Neural cell (in vitro differentiated cells): ENCODE results near the gene SPTB. TPM values are rescaled to one million over a fixed set of nuclear protein-coding genes. Genes with fewer than 3 reads are reported as not detected.

Experiments used
- H2AFZ ChIP-seq: fragments of 200-600, 300-800 bp; sonication (generic), shearing (Covaris generic); 2 replicates; pipeline ENCODE4 v1.6.0; 2014; ENCODE audit warnings: low read depth, mild to moderate bottlenecking, antibody characterized with exemption, low read length, moderate library complexity
- H3F3A ChIP-seq: fragments of 200-600 bp; shearing (Covaris generic); 2 replicates; pipeline ENCODE4 v1.6.1; 2016; ENCODE audit warnings: mild to moderate bottlenecking, moderate library complexity, mixed read lengths, antibody characterized with exemption, low read length; ENCODE audit not compliant: insufficient read depth, poor library complexity, severe bottlenecking
- H3K27ac ChIP-seq: fragments of 200-600, 300-800 bp; sonication (generic), shearing (Covaris generic); 2 replicates; pipeline ENCODE4 v1.5.1; 2014; ENCODE audit warnings: mild to moderate bottlenecking, low read length, moderate library complexity
- H3K27me3 ChIP-seq: fragments of 300-800, 200-600 bp; sonication (generic), shearing (Covaris generic); 2 replicates; pipeline ENCODE4 v1.6.0; 2014; ENCODE audit warnings: mild to moderate bottlenecking, low read depth, low read length, moderate library complexity; ENCODE audit not compliant: insufficient read depth
- H3K36me3 ChIP-seq: fragments of 300-800, 200-600 bp; sonication (generic), shearing (Covaris generic); 2 replicates; pipeline ENCODE4 v1.5.1; 2014; ENCODE audit warnings: mild to moderate bottlenecking, antibody characterized with exemption, low read length, moderate library complexity; ENCODE audit not compliant: insufficient read depth
- H3K4me2 ChIP-seq: fragments of 300-800, 200-600 bp; sonication (generic), shearing (Covaris generic); 2 replicates; pipeline ENCODE4 v1.6.0; 2014; ENCODE audit warnings: mild to moderate bottlenecking, low read length
- H3K4me3 ChIP-seq: fragments of 300-800, 200-600 bp; sonication (generic), shearing (Covaris generic); 2 replicates; pipeline ENCODE4 v1.5.1; 2014; ENCODE audit warnings: mild to moderate bottlenecking, low read length, moderate library complexity
- H3K79me2 ChIP-seq: fragments of 200-600 bp; shearing (Covaris generic); replicated peaks from 2 replicates; pipeline ENCODE4 v1.6.0; 2014; ENCODE audit warnings: mild to moderate bottlenecking, low read length, moderate library complexity; ENCODE audit not compliant: insufficient read depth
- H3K9ac ChIP-seq: fragments of 300-800, 200-600 bp; sonication (generic), shearing (Covaris generic); 2 replicates; pipeline ENCODE4 v1.6.1; 2016; ENCODE audit warnings: mild to moderate bottlenecking, low read length, mixed read lengths
- H3K9me2 ChIP-seq: fragments of 200-600 bp; shearing (Covaris generic); 2 replicates; pipeline ENCODE4 v1.6.1; 2016; ENCODE audit warnings: mild to moderate bottlenecking, low read length, mixed read lengths; ENCODE audit not compliant: insufficient read depth
- H3K9me3 ChIP-seq: fragments of 200-600, 300-800 bp; sonication (generic), shearing (Covaris generic); 2 replicates; pipeline ENCODE4 v1.6.1; 2016; ENCODE audit warnings: mild to moderate bottlenecking, mixed run types, low read length, moderate library complexity, mixed read lengths
- H4K20me1 ChIP-seq: fragments of 200-600 bp; shearing (Covaris generic); 2 replicates; pipeline ENCODE4 v1.6.1; 2016; ENCODE audit warnings: mild to moderate bottlenecking, mixed run types; ENCODE audit not compliant: insufficient read depth
- CTCF ChIP-seq: fragments of 450-650 bp; IDR thresholded peaks from 2 replicates; pipeline ENCODE4 v1.5.1; 2014; ENCODE audit warnings: antibody characterized with exemption, mild to moderate bottlenecking, moderate library complexity; ENCODE audit not compliant: poor library complexity, severe bottlenecking
- EP300 ChIP-seq: fragments of 450-650 bp; conservative IDR thresholded peaks from 2 replicates; pipeline ENCODE4 v1.6.1; 2014; ENCODE audit warnings: antibody characterized with exemption, mild to moderate bottlenecking, moderate library complexity; ENCODE audit not compliant: poor library complexity, severe bottlenecking
- EZH2 ChIP-seq: fragments of 200-600, 300-800 bp; shearing (Covaris generic), sonication (generic); IDR thresholded peaks from 2 replicates; pipeline ENCODE4 v1.6.1; 2014; ENCODE audit warnings: antibody characterized with exemption, low read length, borderline replicate concordance, mild to moderate bottlenecking; ENCODE audit not compliant: insufficient read depth, poor library complexity, severe bottlenecking
- MXI1 ChIP-seq: fragments of 450-650 bp; conservative IDR thresholded peaks from 2 replicates; pipeline ENCODE4 v1.6.1; 2014; ENCODE audit warnings: antibody characterized with exemption, mild to moderate bottlenecking; ENCODE audit not compliant: poor library complexity, severe bottlenecking
- POLR2AphosphoS5 ChIP-seq: IDR thresholded peaks from 2 replicates; pipeline ENCODE4 v1.6.1; 2012
- RAD21 ChIP-seq: fragments of 450-650 bp; conservative IDR thresholded peaks from 2 replicates; pipeline ENCODE4 v1.6.1; 2014; ENCODE audit warnings: antibody characterized with exemption, mild to moderate bottlenecking, moderate library complexity
- SMC3 ChIP-seq: fragments of 450-650 bp; conservative IDR thresholded peaks from 2 replicates; pipeline ENCODE4 v1.6.1; 2014; ENCODE audit warnings: antibody characterized with exemption, mild to moderate bottlenecking, moderate library complexity; ENCODE audit not compliant: poor library complexity
- TAF1 ChIP-seq: IDR thresholded peaks from 2 replicates; pipeline ENCODE4 v1.6.1; 2012; ENCODE audit warnings: low read depth
- polyA plus RNA-seq: library from polyadenylated mRNA; depleted of rRNA; stranded (reverse); fragments of >200 nt; gene quantifications from 2 replicates; pipeline ENCODE4 v1.2.3, GENCODE V29; 2014
- TF ChIP-seq, protein P1 (sequence below): IDR thresholded peaks from 2 replicates; pipeline ENCODE4 v1.6.1; 2012; ENCODE audit warnings: borderline replicate concordance

SPTB gene
- polyA plus RNA-seq, 1 donor from 2014 or later: 1.9 TPM

GRCh38 chr14:64786296-64787149 lies 93.2 kb downstream of the SPTB start:
- H3K36me3 ChIP-seq: no peaks in the 10 kb centered on the region
- H2AFZ ChIP-seq: no peak overlapping the region
- no peaks in the 10 kb centered on the region for H3K9me3 ChIP-seq
- no peak overlapping the region for H3K4me2 ChIP-seq
- no peak for TF ChIP-seq CTCF
- TF ChIP-seq POLR2AphosphoS5: no peak
- TF ChIP-seq, protein P1, sequence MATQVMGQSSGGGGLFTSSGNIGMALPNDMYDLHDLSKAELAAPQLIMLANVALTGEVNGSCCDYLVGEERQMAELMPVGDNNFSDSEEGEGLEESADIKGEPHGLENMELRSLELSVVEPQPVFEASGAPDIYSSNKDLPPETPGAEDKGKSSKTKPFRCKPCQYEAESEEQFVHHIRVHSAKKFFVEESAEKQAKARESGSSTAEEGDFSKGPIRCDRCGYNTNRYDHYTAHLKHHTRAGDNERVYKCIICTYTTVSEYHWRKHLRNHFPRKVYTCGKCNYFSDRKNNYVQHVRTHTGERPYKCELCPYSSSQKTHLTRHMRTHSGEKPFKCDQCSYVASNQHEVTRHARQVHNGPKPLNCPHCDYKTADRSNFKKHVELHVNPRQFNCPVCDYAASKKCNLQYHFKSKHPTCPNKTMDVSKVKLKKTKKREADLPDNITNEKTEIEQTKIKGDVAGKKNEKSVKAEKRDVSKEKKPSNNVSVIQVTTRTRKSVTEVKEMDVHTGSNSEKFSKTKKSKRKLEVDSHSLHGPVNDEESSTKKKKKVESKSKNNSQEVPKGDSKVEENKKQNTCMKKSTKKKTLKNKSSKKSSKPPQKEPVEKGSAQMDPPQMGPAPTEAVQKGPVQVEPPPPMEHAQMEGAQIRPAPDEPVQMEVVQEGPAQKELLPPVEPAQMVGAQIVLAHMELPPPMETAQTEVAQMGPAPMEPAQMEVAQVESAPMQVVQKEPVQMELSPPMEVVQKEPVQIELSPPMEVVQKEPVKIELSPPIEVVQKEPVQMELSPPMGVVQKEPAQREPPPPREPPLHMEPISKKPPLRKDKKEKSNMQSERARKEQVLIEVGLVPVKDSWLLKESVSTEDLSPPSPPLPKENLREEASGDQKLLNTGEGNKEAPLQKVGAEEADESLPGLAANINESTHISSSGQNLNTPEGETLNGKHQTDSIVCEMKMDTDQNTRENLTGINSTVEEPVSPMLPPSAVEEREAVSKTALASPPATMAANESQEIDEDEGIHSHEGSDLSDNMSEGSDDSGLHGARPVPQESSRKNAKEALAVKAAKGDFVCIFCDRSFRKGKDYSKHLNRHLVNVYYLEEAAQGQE: no peak
- TF ChIP-seq RAD21: no peak
- TF ChIP-seq EZH2: no peak
- no peak for TF ChIP-seq MXI1
- TF ChIP-seq SMC3: no peak
- TF ChIP-seq EP300: no peak
- TF ChIP-seq TAF1: no peak
- no peaks in the 10 kb centered on the region for H3K27me3 ChIP-seq
- no peak overlapping the region for H3K4me3 ChIP-seq
- H3F3A ChIP-seq: no peaks in the 10 kb centered on the region
- H3K9ac ChIP-seq: no peak overlapping the region
- H3K9me2 ChIP-seq: no peaks in the 10 kb centered on the region
- H3K79me2 ChIP-seq: no peaks in the 10 kb centered on the region
- no peak overlapping the region for H3K27ac ChIP-seq
- H4K20me1 ChIP-seq: no peaks in the 10 kb centered on the region

DNA sequence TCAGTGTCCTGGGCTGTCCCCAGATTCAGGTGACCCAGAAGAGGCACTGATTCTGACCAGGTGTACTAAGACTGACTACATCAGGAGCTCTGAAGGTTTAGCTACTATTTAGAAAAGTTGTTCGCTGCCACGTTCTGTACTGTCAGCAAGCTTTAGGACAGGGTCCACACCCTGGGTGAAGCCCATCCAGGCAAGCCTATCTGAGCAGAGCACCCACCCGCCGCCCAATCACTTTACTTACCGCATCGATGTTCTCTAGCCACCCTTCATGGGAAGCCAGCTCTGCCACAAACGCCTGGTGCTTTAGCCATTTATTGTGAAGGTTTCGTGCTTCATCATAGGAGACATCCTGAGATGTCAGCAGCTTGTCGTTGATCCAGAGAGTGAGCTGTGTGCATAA lies 95.7 kb downstream of the SPTB start:
- Histone ChIP-seq H3K36me3 (no peaks in the 10 kb centered on the region), H3K27me3 (no peaks in the 10 kb centered on the region), H4K20me1 (no peaks in the 10 kb centered on the region), H3K9me3 (no peaks in the 10 kb centered on the region), H3K27ac (no peak overlapping the region), H2AFZ (no peak overlapping the region), H3K9me2 (no peaks in the 10 kb centered on the region), H3F3A (no peaks in the 10 kb centered on the region), H3K4me3 (no peak overlapping the region), H3K79me2 (no peaks in the 10 kb centered on the region), H3K4me2 (no peak overlapping the region), H3K9ac (no peak overlapping the region)
- TF ChIP-seq POLR2AphosphoS5 (no peak), MXI1 (no peak), TAF1 (no peak), EZH2 (no peak), SMC3 (no peak), EP300 (no peak), CTCF (no peak), RAD21 (no peak)
- TF ChIP-seq, protein P1: no peak
